ENCODE data around the gene CDH18.

GRCh38 chr5:19577882-19578281, 410.1 kb downstream of the CDH18 start:
- no peak for TF ChIP-seq CTCF (IDR thresholded peaks at IDR 0.05; ENCODE audit: poor library complexity, severe bottlenecking)
- TF ChIP-seq TAF1 (IDR thresholded peaks at IDR 0.05; ENCODE audit: low read depth), result no peak
- TF ChIP-seq EP300 (conservative IDR thresholded peaks at IDR 0.05; ENCODE audit: poor library complexity, severe bottlenecking), result no peak

Data from neural cell (in vitro differentiated cells).